Epidermal melanocyte (primary cell): ENCODE data around the gene VGLL2.

ENCODE experiments used
- DNase-seq: peaks from one replicate; pipeline ENCODE4 v3.0.0; 2011; ENCODE audit warnings: low spot score; ENCODE audit not compliant: insufficient read length

VGLL2 gene

DNA sequence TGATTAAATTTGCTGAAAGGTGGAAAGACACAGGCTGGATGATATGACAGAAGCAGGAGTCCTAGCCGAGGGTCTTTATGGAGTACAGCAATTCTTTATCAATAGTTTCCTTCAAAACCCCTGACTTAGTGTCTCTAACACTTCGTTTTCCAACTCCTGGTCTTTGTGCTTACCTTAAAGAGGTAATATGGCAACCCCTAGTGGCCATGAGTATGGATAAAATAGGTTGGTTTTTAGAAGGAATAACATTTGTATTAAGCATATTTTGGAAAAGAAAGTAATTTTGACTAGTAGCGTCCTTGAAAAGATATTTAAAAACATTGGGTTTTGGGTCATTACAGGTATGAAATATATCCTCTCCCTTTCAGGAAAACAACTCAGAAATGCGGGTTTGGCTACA is 51.9 kb downstream of the VGLL2 start:
- no peak for DNase-seq
